B cell (primary cell): ENCODE measurements around the gene ZNF652. TPM values are rescaled to one million over a fixed set of nuclear protein-coding genes. Genes with fewer than 3 reads are reported as not detected.

Experiments used
- ATAC-seq: fragments of 200-7000 bp; cut with Tn5 transposase; one replicate; pipeline ENCODE4 v1.10.0; 2021; ENCODE audit warnings: low read depth, mild to moderate bottlenecking, moderate number of reproducible peaks, moderate library complexity
- CTCF ChIA-PET: fragments of 350-600 bp; sonication (Branson Sonifier 250); formaldehyde crosslinking; loops from one replicate; lab custom pipeline; 2021; ENCODE audit warnings: antibody characterized with exemption, inconsistent platforms; lab: Charles Lee
- POLR2A ChIA-PET: fragments of 350-600 bp; sonication (Branson Sonifier 250); formaldehyde crosslinking; loops from one replicate; lab custom pipeline; 2021; ENCODE audit warnings: antibody characterized with exemption; lab: Charles Lee
- DNase-seq: peaks from one replicate; pipeline ENCODE4 v3.0.0; 2013
- H2AFZ ChIP-seq: 2 replicates; pipeline ENCODE4 v1.6.1; 2012; ENCODE audit warnings: mild to moderate bottlenecking, low read depth, low read length; ENCODE audit not compliant: insufficient read depth, poor library complexity, severe bottlenecking
- H3K27ac ChIP-seq, 2 donors: 1 replicate in 1 of 2; 2 replicates in 1 of 2; pipeline ENCODE4 v1.5.1; 2012 to 2013; ENCODE audit warnings: low read length in 2 of 2, mild to moderate bottlenecking in 2 of 2, moderate library complexity in 1 of 2
- H3K27me3 ChIP-seq, 4 experiments: fragments of 200-600 bp in 1 of 4; sonication (generic) in 1 of 4; replicated peaks in 1 of 4; 1 replicate in 2 of 4; 2 replicates in 2 of 4; pipeline versions ENCODE4 v1.6.1 to v1.7.0; 2013 to 2016; ENCODE audit warnings: low read length in 3 of 4, mild to moderate bottlenecking in 2 of 4, mixed read lengths in 1 of 4, moderate library complexity in 1 of 4; ENCODE audit not compliant: insufficient read depth in 4 of 4, control insufficient read depth in 3 of 4; ENCODE audit errors: control extremely low read depth in 1 of 4
- H3K36me3 ChIP-seq, 2 experiments: replicated peaks in 1 of 2; 1 replicate in 1 of 2; 2 replicates in 1 of 2; pipeline versions ENCODE4 v1.6.1 to v1.7.1; 2013; ENCODE audit warnings: low read length in 1 of 2; ENCODE audit not compliant: insufficient read depth in 2 of 2, control insufficient read depth in 1 of 2; ENCODE audit errors: control extremely low read depth in 1 of 2, extremely low read depth in 1 of 2
- H3K4me1 ChIP-seq, 2 donors: fragments of 200-600 bp in 1 of 2; sonication (generic) in 1 of 2; 1 replicate in 1 of 2; 2 replicates in 1 of 2; pipeline versions ENCODE4 v1.5.1 to v1.6.1; 2013 to 2017; ENCODE audit warnings: low read length in 2 of 2; ENCODE audit not compliant: control insufficient read depth in 2 of 2, insufficient read depth in 2 of 2
- H3K4me2 ChIP-seq: replicated peaks from 2 replicates; pipeline ENCODE3; 2012; ENCODE audit warnings: mild to moderate bottlenecking, low read depth, low read length; ENCODE audit not compliant: poor library complexity, severe bottlenecking
- H3K4me3 ChIP-seq, 5 experiments: fragments of 200-600 bp in 1 of 5; sonication (generic) in 1 of 5; 1 replicate in 3 of 5; 2 replicates in 2 of 5; pipeline versions ENCODE4 v1.5.1 to v1.7.0; 2011 to 2016; ENCODE audit warnings: low read length in 4 of 5, mild to moderate bottlenecking in 4 of 5, low read depth in 2 of 5, control low read depth in 1 of 5, moderate library complexity in 1 of 5; ENCODE audit not compliant: insufficient read depth in 1 of 5; ENCODE audit errors: control extremely low read depth in 1 of 5, extremely low read depth in 1 of 5
- H3K79me2 ChIP-seq: fragments of 200-600 bp; sonication (generic); one replicate; pipeline ENCODE4 v1.6.0; 2016; ENCODE audit warnings: low read length; ENCODE audit not compliant: control insufficient read depth, insufficient read depth
- H3K9ac ChIP-seq: fragments of 200-600 bp; sonication (generic); 2 replicates; pipeline ENCODE4 v1.6.1; 2017; ENCODE audit warnings: mild to moderate bottlenecking, low read length, moderate library complexity
- H3K9me3 ChIP-seq, 3 donors: one replicate each; pipeline versions ENCODE4 v1.6.1 to v1.7.1; 2013; ENCODE audit warnings: low read length in 2 of 3; ENCODE audit not compliant: control insufficient read depth in 2 of 3, insufficient read depth in 1 of 3; ENCODE audit errors: control extremely low read depth in 1 of 3
- H4K20me1 ChIP-seq: 2 replicates; pipeline ENCODE4 v1.6.0; 2012; ENCODE audit warnings: mild to moderate bottlenecking, low read length; ENCODE audit not compliant: insufficient read depth, control insufficient read depth, poor library complexity, severe bottlenecking
- H3K27ac Mint-ChIP-seq: one replicate; pipeline ENCODE4 v1.8.0; 2021; ENCODE audit warnings: mixed read lengths
- H3K27me3 Mint-ChIP-seq: one replicate; pipeline ENCODE4 v1.8.0; 2021; ENCODE audit warnings: mixed read lengths
- H3K4me1 Mint-ChIP-seq: one replicate; pipeline ENCODE4 v1.8.0; 2021; ENCODE audit warnings: mixed read lengths
- H3K4me3 Mint-ChIP-seq: one replicate; pipeline ENCODE4 v1.8.0; 2021; ENCODE audit warnings: mixed read lengths
- H3K9me3 Mint-ChIP-seq: one replicate; pipeline ENCODE4 v1.8.0; 2022; ENCODE audit warnings: mixed read lengths; ENCODE audit not compliant: insufficient read depth
- EZH2 ChIP-seq: IDR thresholded peaks from 2 replicates; pipeline ENCODE4 v1.6.1; 2012; ENCODE audit warnings: borderline replicate concordance, low read depth, mild to moderate bottlenecking, moderate library complexity, low read length; ENCODE audit not compliant: insufficient read depth, poor library complexity, severe bottlenecking
- WGBS: methylation state at CpG from one replicate; pipeline ENCODE4 v1.1.5; 2013; ENCODE audit warnings: missing lambda C conversion rate; ENCODE audit not compliant: insufficient coverage; 5-methylcytosine and 5-hydroxymethylcytosine counted together
- intact Hi-C: fragments of 100-400 bp; cut with micrococcal nuclease; formaldehyde crosslinking; loops from one replicate; pipeline ENCODE4 v1.10.0; 2022
- polyA plus RNA-seq: library from polyadenylated mRNA; depleted of rRNA; stranded (reverse); fragments of >200 nt; gene quantifications from 2 replicates; pipeline ENCODE4 v1.2.3, GENCODE V29; 2012
- total RNA-seq, 2 donors: library from RNA; stranded (reverse); fragments of 120-200 nt in 1 of 2; gene quantifications; 1 replicate in 1 of 2; 2 replicates in 1 of 2; pipeline versions ENCODE4 v1.2.3 to v1.2.4, GENCODE V29; 2013 to 2022
- TF ChIP-seq, protein P1 (sequence below): fragments of 200-600 bp; IDR thresholded peaks from one replicate; pipeline ENCODE4 v1.8.0; 2022; ENCODE audit warnings: antibody characterized with exemption, mild to moderate bottlenecking

Gene ZNF652
- total and polyA plus RNA-seq, 2 donors (not counting 1 experiment from before 2014, with no cell fraction given) = 19.4 to 86.2 TPM

DNA sequence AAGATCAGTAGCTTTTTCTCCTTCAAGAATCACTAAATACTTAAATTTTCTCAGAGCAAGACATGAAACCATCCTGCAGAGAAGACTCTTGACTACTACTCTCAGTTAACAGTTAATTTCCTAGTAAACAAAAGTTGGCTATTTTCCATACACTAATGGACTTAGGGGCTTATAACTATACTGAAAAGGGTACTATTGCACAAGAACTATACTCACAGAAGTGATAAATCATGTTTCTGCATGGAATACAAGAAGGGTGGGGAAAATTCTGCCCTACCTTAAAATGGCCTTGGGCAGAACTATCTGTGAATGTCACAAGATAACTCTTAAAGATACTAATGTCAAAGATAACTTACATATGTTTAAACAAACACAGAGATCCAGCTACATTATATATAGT is 12.5 kb downstream of the ZNF652 start:
- Mint-ChIP-seq H3K9me3 (no peaks in the 10 kb centered on the region), H3K27me3 (no peaks in the 10 kb centered on the region), H3K4me1 (peaks cover 33% of the 10 kb centered on the region), H3K4me3 (no peak overlapping the region), H3K27ac (no peak overlapping the region)
- H3K9ac ChIP-seq = no peak overlapping the region
- no peak for ATAC-seq
- H3K4me1 ChIP-seq = peaks cover 0 to 7% of the 10 kb centered on the region in 2 donors
- H3K9me3 ChIP-seq = no peaks in the 10 kb centered on the region
- ChIA-PET CTCF (interaction anchor here (0.7 to 1.1 kb wide), 3 partner anchors 20 to 208 kb away, joined by 3 read pairs; no protein-coding TSS in a partner anchor), POLR2A (interaction anchor here (0.7 kb wide), 1 partner anchor 10 kb away, joined by 3 read pairs; no protein-coding TSS in a partner anchor)
- H4K20me1 ChIP-seq = peaks cover 51% of the 10 kb centered on the region
- DNase-seq = no peak
- peaks cover 0 to 7% of the 10 kb centered on the region in 2 experiments for H3K36me3 ChIP-seq
- H3K27me3 ChIP-seq = no peaks in the 10 kb centered on the region
- H3K4me3 ChIP-seq = no peak overlapping the region
- intact Hi-C loops = no loop called here
- peaks cover 99% of the 10 kb centered on the region for H3K79me2 ChIP-seq
- H2AFZ ChIP-seq = no peak overlapping the region
- no peak overlapping the region for H3K27ac ChIP-seq
- H3K4me2 ChIP-seq = no peak overlapping the region
- TF ChIP-seq EZH2 = no peak
- TF ChIP-seq, protein P1, sequence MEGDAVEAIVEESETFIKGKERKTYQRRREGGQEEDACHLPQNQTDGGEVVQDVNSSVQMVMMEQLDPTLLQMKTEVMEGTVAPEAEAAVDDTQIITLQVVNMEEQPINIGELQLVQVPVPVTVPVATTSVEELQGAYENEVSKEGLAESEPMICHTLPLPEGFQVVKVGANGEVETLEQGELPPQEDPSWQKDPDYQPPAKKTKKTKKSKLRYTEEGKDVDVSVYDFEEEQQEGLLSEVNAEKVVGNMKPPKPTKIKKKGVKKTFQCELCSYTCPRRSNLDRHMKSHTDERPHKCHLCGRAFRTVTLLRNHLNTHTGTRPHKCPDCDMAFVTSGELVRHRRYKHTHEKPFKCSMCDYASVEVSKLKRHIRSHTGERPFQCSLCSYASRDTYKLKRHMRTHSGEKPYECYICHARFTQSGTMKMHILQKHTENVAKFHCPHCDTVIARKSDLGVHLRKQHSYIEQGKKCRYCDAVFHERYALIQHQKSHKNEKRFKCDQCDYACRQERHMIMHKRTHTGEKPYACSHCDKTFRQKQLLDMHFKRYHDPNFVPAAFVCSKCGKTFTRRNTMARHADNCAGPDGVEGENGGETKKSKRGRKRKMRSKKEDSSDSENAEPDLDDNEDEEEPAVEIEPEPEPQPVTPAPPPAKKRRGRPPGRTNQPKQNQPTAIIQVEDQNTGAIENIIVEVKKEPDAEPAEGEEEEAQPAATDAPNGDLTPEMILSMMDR = no peak

GRCh38 chr17:49344914-49345313 is 17.1 kb downstream of the ZNF652 start:
- DNase-seq = no peak
- CTCF ChIA-PET = interaction anchor here (0.7 kb wide), 1 partner anchor 29 kb away, joined by 5 read pairs; no protein-coding TSS in a partner anchor
- Histone ChIP-seq H3K9me3 (no peaks in the 10 kb centered on the region), H3K4me3 (no peak overlapping the region), H3K36me3 (peaks cover 0 to 7% of the 10 kb centered on the region in 2 experiments), H3K4me2 (no peak overlapping the region), H3K79me2 (peaks cover 95% of the 10 kb centered on the region), H4K20me1 (peaks cover 49% of the 10 kb centered on the region), H3K27me3 (no peaks in the 10 kb centered on the region), H2AFZ (no peak overlapping the region), H3K9ac (no peak overlapping the region), H3K4me1 (peaks cover 28 to 35% of the 10 kb centered on the region in 2 donors), H3K27ac (no peak overlapping the region)
- WGBS = no CpG with 5 or more reads among the region's 5 CpGs
- intact Hi-C loops = no loop called here
- TF ChIP-seq EZH2 = no peak
- TF ChIP-seq, protein P1 = no peak
- POLR2A ChIA-PET = interaction anchor here (0.6 to 0.7 kb wide), 2 partner anchors 76 to 1111 kb away, joined by 3 to 5 read pairs; no protein-coding TSS in a partner anchor
- Mint-ChIP-seq H3K9me3 (no peaks in the 10 kb centered on the region), H3K27me3 (no peaks in the 10 kb centered on the region), H3K27ac (no peak overlapping the region), H3K4me1 (peaks cover 53% of the 10 kb centered on the region), H3K4me3 (no peak overlapping the region)
- no peak for ATAC-seq
